Natural killer cell (primary cell): ENCODE results near the gene CCDC201. TPM values are rescaled to one million over a fixed set of nuclear protein-coding genes. Genes with fewer than 3 reads are reported as not detected.
A peak's percentile ranks its signal among the peaks of the same experiment; 100 is the strongest.

Experiments used
- ATAC-seq, 3 donors: fragments of 150-1000 bp in 2 of 3; fragments of 200-7000 bp in 1 of 3; cut with Tn5 transposase; 1 replicate in 1 of 3; 2 replicates in 2 of 3; pipeline ENCODE4 v1.10.0; 2021; ENCODE audit warnings: mild to moderate bottlenecking in 2 of 3, moderate library complexity in 2 of 3
- DNase-seq, 2 donors: peaks; one replicate each; pipeline versions ENCODE4 v3.0.0 to v3.0.0-alpha.2; 2013 to 2021; ENCODE audit warnings: mixed read lengths in 1 of 2
- H3K27ac ChIP-seq: one replicate; pipeline ENCODE4 v1.5.1; 2013; ENCODE audit warnings: mild to moderate bottlenecking, low read length
- H3K27me3 ChIP-seq: one replicate; pipeline ENCODE4 v1.6.1; 2013; ENCODE audit warnings: low read length; ENCODE audit not compliant: control insufficient read depth, insufficient read depth
- H3K36me3 ChIP-seq: one replicate; pipeline ENCODE4 v1.6.1; 2013; ENCODE audit warnings: low read length; ENCODE audit not compliant: control insufficient read depth, insufficient read depth
- H3K4me1 ChIP-seq: one replicate; pipeline ENCODE4 v1.6.1; 2013; ENCODE audit warnings: low read length; ENCODE audit not compliant: control insufficient read depth, insufficient read depth
- H3K4me3 ChIP-seq: one replicate; pipeline ENCODE4 v1.5.1; 2013; ENCODE audit warnings: low read length
- H3K9me3 ChIP-seq: one replicate; pipeline ENCODE4 v1.6.1; 2013; ENCODE audit warnings: low read length; ENCODE audit not compliant: control insufficient read depth, insufficient read depth
- H3K27ac Mint-ChIP-seq, 2 donors: one replicate each; pipeline ENCODE4 v1.8.0; 2022; ENCODE audit warnings: mild to moderate bottlenecking in 2 of 2, mixed read lengths in 2 of 2, moderate library complexity in 1 of 2
- H3K27me3 Mint-ChIP-seq, 2 donors: one replicate each; pipeline ENCODE4 v1.8.0; 2022; ENCODE audit warnings: low read depth in 2 of 2, mixed read lengths in 2 of 2
- H3K36me3 Mint-ChIP-seq: one replicate; pipeline ENCODE4 v1.8.0; 2022; ENCODE audit warnings: mixed read lengths
- H3K4me1 Mint-ChIP-seq, 2 donors: one replicate each; pipeline ENCODE4 v1.8.0; 2022; ENCODE audit warnings: mixed read lengths in 2 of 2
- H3K4me3 Mint-ChIP-seq: one replicate; pipeline ENCODE4 v1.8.0; 2022; ENCODE audit warnings: mild to moderate bottlenecking, moderate library complexity, mixed read lengths
- H3K9me3 Mint-ChIP-seq, 2 donors: one replicate each; pipeline ENCODE4 v1.8.0; 2022; ENCODE audit warnings: mixed read lengths in 2 of 2
- CTCF ChIP-seq: fragments of 200-600 bp; IDR thresholded peaks from one replicate; pipeline ENCODE4 v1.8.0; 2022; ENCODE audit warnings: antibody characterized with exemption
- whole genome bisulfite sequencing: methylation state at CpG from one replicate; pipeline ENCODE4 v1.1.7; 2013; ENCODE audit warnings: missing lambda C conversion rate; ENCODE audit not compliant: insufficient coverage; 5-methylcytosine and 5-hydroxymethylcytosine counted together
- intact Hi-C: fragments of 100-400 bp; cut with micrococcal nuclease; formaldehyde crosslinking; loops from one replicate; pipeline ENCODE4 v1.14.2; 2022
- total RNA-seq, 4 donors: library from RNA; stranded (reverse); fragments of 120-200 nt in 1 of 4; gene quantifications; one replicate each; pipeline versions ENCODE4 v1.2.3 to v1.2.4, GENCODE V29; 2013 to 2022

CCDC201 gene
- total RNA-seq, 3 donors from 2014 or later (not counting 1 experiment from before 2014, with no cell fraction given) = not detected

GRCh38 chr7:45920502-45921380 is 47.9 kb upstream of the CCDC201 start, which contains the start of gene IGFBP3:
TSS of gene IGFBP3 (minus strand) at chr7:45921272. CDS start at chr7:45921140, 132 bp downstream.
- H3K27me3 Mint-ChIP-seq = peaks cover 41 to 44% of the 10 kb centered on the region in 2 donors
- H3K27ac Mint-ChIP-seq = peak within 1 kb of the TSS in 1 of 2 donors; percentile 31
- ATAC-seq (peak; percentile 29 to 76 (median 67)), DNase-seq (peak in 1 of 2 donors; percentile 48)
- no peaks in the 10 kb centered on the region for H3K9me3 Mint-ChIP-seq
- H3K27ac ChIP-seq = no peak within 1 kb of the TSS
- H3K36me3 Mint-ChIP-seq = no peaks in the 10 kb centered on the region
- peaks cover 14% of the 10 kb centered on the region for H3K4me1 ChIP-seq
- H3K4me3 ChIP-seq = no peak within 1 kb of the TSS
- intact Hi-C loops = no loop called here
- no peaks in the 10 kb centered on the region for H3K36me3 ChIP-seq
- TF ChIP-seq CTCF = no peak
- H3K4me3 Mint-ChIP-seq = peak within 1 kb of the TSS; percentile 53
- H3K9me3 ChIP-seq = no peaks in the 10 kb centered on the region
- peaks cover 14 to 20% of the 10 kb centered on the region in 2 donors for H3K4me1 Mint-ChIP-seq
- peaks cover 21% of the 10 kb centered on the region for H3K27me3 ChIP-seq
- WGBS = 2% methylated on average over 111 of the region's 111 CpGs

- Mint-ChIP-seq H3K4me3 (no peak overlapping the region), H3K27me3 (peaks cover 41 to 43% of the 10 kb centered on the region in 2 donors), H3K27ac (no peak overlapping the region), H3K9me3 (no peaks in the 10 kb centered on the region), H3K4me1 (peaks cover 14 to 20% of the 10 kb centered on the region in 2 donors), H3K36me3 (no peaks in the 10 kb centered on the region)
- Histone ChIP-seq H3K36me3 (no peaks in the 10 kb centered on the region), H3K4me1 (peaks cover 14% of the 10 kb centered on the region), H3K27me3 (peaks cover 21% of the 10 kb centered on the region), H3K4me3 (no peak overlapping the region), H3K9me3 (no peaks in the 10 kb centered on the region), H3K27ac (no peak overlapping the region)
- DNase-seq (no peak), ATAC-seq (no peak)
- TF ChIP-seq CTCF = no peak
- 13% methylated on average over 19 of the region's 19 CpGs for WGBS
- intact Hi-C loops = no loop called here
Measured at GRCh38 chr7:45919993-45920459, 47.1 kb upstream of the CCDC201 start.

- Mint-ChIP-seq H3K36me3 (no peaks in the 10 kb centered on the region), H3K4me3 (no peak overlapping the region), H3K4me1 (peaks cover 14 to 20% of the 10 kb centered on the region in 2 donors), H3K9me3 (no peaks in the 10 kb centered on the region), H3K27ac (no peak overlapping the region), H3K27me3 (peaks cover 38 to 41% of the 10 kb centered on the region in 2 donors)
- Histone ChIP-seq H3K36me3 (no peaks in the 10 kb centered on the region), H3K4me1 (peaks cover 14% of the 10 kb centered on the region), H3K27me3 (peaks cover 21% of the 10 kb centered on the region), H3K9me3 (no peaks in the 10 kb centered on the region), H3K27ac (no peak overlapping the region), H3K4me3 (no peak overlapping the region)
- ATAC-seq (no peak), DNase-seq (no peak)
- TF ChIP-seq CTCF = no peak
- WGBS = 62% methylated on average over 7 of the region's 9 CpGs
- intact Hi-C loops = no loop called here
Measured at GRCh38 chr7:45919231-45919784, 46.4 kb upstream of the CCDC201 start.
